HG03159 (cell line): Measurements from ENCODE around the gene TNFRSF6B.

Experiments used
- ATAC-seq: cut with Tn5 transposase; IDR thresholded peaks from one replicate; pipeline ENCODE4 v1.9.1; 2021; ENCODE audit warnings: mild to moderate bottlenecking, moderate library complexity; ENCODE audit not compliant: unreplicated experiment

The TNFRSF6B gene

DNA sequence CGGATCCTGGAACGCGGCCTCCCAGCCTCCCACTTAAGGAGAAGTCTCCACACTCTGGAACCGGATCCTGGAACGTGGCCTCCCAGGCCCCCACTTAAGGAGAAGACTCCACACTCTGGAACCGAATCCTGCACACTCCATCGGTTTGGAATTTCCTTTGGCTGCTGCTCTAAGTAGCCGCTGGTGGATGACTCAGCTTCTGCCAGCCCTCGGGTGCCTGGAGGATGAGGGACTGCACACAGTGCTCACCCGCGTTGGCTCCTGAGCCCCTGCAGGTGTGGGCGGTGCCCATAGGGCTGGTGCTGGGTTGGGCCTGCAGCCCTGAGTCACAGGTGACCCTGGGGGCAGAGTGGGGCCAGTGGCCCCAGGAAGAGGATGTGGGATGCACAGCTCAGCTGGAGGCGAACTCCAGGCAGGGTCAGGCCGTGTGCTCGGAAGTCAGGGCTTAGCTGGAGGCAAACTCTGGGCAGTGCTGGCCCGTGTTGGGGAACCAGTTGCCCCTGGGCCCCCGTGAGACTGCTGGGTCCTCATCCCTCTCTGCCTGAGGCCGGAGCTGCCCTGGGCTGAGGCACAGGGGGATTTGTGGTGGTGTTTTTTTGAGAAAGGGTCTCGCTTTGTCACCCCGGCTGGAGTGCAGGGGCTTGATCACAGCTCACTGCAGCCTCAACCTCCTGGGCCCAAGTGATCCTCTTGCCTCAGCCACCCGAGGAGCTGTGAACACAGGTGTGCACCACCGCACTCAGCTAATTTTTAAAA is 13.9 kb upstream of the TNFRSF6B start:
- ATAC-seq = no peak

DNA sequence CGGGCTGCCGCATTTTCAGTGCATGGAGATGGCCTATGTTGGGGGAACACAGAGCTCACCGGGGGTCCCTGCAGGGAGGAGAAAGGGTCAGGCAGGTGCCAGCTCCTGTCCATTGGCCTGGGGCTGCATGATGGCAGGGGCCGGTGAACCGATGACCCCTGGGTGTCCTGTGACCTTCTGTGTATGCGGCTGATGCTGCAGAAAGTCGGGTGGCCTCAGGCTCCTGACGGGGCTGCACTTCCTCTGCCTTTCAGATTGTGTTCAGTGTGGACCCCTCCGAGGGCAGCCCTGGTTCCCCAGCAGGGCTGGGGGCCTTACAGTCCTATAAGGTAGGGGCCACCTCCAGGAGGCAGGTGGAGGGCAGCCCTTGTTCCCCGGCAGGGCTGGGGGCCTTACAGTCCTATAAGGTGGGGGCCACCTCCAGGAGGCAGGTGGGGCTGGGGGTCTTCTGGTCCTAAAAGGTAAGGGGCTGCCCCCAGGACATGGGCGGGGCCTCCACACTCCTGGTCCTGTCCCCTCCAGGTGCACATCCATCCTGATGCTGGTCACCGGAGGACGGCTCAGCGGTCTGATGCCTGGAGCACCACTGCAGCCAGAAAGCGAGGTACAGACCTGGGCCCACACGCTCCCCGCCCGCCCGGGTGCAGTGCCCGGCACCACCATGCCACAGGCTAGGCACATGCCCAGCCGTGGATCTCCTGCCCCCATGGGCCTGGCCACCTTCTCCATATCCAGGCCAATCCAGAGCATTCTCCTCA is 11.0 kb upstream of the TNFRSF6B start:
- ATAC-seq = no peak

- ATAC-seq = no peak
Observed at GRCh38 chr20:63686094-63686491, 10.4 kb upstream of the TNFRSF6B start.

DNA sequence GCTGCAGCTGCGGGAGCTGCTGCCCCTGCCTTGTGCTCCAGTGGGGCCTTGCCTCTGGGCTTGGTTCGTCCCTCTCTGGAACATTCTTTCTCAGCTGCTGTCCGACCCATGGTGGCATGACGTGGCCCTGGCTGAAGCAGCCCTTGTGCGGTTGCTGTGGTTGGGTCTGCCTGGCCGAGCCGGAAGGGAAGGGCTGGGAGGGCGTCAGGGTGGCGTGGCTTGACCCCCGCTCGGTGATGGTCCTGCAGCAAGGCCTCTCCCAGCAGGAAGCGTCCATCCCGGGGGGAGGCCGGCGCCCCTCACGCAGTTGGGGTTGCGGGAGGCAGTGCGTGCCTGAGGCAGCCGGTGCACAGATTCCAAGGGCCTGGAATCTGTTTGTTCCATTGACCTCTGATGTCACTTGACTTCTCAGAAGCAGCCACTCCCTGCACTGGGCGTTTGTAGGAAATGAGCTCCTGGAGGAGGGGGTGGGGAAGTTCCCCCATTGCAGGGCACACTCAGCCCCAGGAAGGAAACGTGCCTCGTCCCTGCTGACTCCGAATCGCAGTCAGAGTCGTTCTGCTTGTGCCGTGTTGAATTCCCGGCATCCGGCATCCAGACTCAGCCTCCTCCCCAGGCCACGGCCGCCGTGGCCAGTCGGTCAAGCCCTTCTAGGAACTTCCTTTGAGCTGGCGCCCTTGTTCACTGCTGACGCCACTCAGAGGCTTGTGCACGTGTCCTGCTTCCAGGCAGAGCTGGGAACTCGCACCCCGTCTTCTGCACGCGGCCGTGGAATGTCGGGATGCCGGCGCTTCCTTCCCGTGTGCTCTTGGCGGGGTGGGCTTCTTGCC is 9.7 kb upstream of the TNFRSF6B start:
- ATAC-seq = no peak

- ATAC-seq = no peak
Observed at GRCh38 chr20:63687419-63688178, 8.9 kb upstream of the TNFRSF6B start.

DNA sequence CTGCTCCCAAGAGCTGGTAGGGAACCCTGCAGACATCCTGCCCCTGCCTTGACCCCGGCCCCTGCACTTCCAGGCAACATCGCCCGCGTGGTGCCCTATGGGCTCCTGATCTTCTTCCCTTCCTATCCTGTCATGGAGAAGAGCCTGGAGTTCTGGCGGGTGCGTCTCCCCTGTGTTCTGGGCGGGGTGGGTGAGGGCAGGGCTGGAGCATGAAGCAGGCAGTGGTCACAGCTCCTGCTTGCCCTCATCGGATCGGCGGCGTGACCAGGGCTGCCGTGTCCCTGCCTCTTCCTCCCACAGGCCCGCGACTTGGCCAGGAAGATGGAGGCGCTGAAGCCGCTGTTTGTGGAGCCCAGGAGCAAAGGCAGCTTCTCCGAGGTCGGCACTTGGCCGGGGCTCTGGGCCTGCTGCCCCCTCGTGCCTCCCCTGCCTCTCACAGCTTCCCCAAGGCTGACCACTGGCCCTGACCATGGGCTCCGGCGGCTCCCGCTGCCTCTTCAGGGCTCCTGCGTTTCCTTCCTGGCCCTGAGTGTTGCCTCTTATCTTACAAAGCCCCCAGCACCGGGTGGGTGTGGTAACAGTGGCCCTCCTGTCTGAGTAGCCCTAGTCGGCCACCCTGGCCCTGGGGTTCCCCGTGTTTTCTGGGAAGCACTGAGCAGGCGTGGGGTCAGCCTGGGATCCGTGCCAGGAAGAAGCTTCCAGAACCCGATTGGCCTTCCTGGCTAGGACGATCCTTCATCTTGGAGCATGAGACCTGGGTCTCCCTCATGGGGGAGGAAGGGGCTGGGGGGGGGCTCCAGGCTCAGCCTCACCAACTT is 8.0 kb upstream of the TNFRSF6B start:
- no peak for ATAC-seq

GRCh38 chr20:63689046-63690002 is 7.1 kb upstream of the TNFRSF6B start:
- ATAC-seq = no peak

DNA sequence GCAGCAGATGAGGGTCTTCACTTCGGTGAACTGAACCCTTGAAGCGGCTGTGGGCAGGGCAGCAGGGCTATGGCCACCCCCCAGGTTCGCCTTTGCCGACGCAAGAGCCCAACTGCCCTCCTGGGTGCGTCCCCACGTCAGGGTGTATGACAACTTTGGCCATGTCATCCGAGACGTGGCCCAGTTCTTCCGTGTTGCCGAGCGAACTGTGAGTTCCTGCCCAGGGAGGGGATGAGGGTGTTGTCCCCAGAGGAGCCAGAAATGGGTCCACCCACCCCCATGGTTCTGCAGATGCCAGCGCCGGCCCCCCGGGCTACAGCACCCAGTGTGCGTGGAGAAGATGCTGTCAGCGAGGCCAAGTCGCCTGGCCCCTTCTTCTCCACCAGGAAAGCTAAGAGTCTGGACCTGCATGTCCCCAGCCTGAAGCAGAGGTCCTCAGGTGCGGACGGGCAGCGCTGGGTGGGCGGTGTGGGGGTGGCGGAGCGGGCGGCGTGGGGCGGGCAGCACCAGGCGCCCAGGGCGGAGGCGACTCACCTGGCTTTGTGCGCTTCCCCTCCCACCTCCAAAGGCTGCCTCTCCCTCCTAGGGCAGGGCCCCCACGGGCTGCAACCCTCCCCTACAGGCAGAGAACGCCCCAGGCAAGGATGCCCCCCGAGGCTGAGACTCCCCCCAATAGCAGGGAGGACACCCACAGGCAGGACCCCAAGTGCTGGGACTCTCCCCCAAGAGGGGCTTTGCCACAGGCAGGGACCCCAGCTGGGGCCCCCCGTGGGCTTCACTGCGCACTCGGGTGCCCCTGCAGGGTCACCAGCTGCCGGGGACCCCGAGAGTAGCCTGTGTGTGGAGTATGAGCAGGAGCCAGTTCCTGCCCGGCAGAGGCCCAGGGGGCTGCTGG is 6.2 kb upstream of the TNFRSF6B start:
- no peak for ATAC-seq

DNA sequence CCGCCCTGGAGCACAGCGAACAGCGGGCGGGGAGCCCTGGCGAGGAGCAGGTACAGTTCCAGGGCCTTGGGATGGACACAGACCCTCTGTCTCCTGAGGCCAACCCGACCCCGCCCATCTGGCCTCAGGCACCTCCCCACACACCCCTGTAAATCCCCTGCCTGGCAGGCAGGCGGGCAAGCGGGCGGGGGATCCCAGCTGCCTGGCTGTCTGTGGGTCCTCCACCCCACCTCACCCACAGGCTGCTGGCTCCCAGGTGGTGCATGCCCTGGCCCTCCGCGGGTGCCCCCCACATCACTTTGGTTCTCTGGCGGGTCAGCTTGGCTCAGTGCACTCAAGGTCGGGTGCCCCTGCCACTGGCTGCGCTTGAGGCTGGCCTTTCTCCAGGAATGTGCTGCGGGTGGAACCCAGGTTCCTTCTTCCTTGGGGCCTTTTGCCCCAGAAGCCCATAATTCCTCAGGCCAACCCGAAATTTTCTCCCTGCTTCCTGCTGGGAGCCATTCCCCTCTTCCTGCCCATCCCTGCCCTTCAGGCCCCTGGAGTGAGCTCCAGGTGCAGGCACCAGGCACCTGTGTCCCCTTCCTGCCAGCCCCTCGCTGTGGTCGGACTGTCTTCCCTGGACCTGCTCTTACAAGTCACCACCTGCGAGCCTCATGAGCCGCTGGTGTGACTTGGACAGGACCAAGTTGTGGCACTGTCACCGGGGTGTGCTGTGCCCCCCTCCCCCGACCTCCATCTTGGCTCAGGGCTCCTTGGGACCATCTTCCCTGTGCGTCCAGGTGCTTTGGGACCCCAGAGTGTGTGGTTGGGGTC is 5.3 kb upstream of the TNFRSF6B start:
- ATAC-seq = no peak

DNA sequence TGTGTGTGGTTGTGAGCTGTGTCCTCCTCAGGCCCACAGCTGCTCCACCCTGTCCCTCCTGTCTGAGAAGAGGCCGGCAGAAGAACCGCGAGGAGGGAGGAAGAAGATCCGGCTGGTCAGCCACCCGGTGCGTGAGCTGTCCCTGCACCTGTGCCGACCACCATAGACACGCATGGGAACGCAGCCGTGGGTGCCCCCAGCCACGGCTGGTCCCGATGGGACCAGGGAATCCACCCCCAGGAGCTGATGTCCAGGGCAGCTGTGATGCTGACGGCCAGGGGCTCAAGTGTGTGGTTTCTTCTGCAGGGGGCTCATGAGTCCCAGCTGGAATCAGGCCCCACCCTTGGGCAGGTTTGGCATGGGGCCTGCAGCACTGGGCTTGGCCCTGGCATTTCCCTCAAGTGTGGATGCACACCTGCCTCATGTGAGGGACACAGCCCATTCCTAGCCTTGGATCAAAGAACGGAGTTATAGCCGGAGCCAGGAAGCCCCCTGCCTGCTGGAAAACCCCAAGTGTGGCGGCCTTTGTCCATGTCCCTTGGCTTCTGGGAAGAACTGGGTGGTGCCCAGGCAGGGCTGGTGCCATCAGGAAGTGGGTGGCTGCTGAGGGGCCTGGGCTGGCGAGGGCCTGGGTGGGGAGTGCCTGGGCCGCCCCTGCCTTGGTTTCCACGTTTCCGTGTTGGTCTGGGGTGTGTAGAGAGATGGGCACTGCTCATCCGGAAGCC is 4.6 kb upstream of the TNFRSF6B start:
- no peak for ATAC-seq

DNA sequence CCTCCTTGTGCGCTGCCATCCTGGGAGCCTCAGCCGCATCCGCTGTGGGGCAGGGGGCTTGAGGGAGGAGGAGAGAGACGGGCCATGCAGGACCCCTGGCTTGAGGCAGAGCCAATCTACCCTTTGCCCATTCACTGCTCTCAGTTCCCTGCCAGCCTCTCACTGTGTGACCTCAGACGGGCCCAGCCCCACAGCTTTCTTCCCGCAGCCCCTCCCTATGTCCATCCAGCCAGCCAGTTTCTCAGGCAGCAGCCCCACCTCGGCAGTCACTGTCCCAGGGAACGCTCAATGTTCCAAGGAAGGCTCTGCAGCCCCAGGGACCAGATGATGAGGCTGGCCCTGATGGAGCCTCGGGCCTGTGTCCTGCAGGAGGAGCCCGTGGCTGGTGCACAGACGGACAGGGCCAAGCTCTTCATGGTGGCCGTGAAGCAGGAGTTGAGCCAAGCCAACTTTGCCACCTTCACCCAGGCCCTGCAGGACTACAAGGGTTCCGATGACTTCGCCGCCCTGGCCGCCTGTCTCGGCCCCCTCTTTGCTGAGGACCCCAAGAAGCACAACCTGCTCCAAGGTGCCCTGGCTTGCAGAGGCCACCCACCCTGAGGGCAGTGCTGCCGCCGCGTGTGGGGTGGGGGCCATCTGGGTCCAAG is 3.9 kb upstream of the TNFRSF6B start:
- ATAC-seq = no peak

- no peak for ATAC-seq
Observed at GRCh38 chr20:63693083-63693732, 3.2 kb upstream of the TNFRSF6B start.

GRCh38 chr20:63693733-63694583 is 2.5 kb upstream of the TNFRSF6B start:
- ATAC-seq = no peak
